Breast epithelium (tissue), 3 donors: ENCODE data around the gene PDE6C.

Source experiments
- POLR2A ChIP-seq: fragments of 450-650 bp; IDR thresholded peaks from one replicate; pipeline ENCODE4 v1.6.1; 2016; ENCODE audit warnings: antibody characterized with exemption, mild to moderate bottlenecking, moderate library complexity
- POLR2AphosphoS5 ChIP-seq, 3 donors: sonication (generic); formaldehyde crosslinking; IDR thresholded peaks; one replicate each; pipeline ENCODE4 v1.6.1; 2017; ENCODE audit warnings: antibody characterized with exemption in 3 of 3
- TF ChIP-seq, protein P1 (sequence below), 3 donors: fragments of 450-650 bp; IDR thresholded peaks; one replicate each; pipeline ENCODE4 v1.5.1; 2016 to 2017; ENCODE audit warnings: antibody characterized with exemption in 3 of 3, mild to moderate bottlenecking in 3 of 3, moderate library complexity in 3 of 3

DNA sequence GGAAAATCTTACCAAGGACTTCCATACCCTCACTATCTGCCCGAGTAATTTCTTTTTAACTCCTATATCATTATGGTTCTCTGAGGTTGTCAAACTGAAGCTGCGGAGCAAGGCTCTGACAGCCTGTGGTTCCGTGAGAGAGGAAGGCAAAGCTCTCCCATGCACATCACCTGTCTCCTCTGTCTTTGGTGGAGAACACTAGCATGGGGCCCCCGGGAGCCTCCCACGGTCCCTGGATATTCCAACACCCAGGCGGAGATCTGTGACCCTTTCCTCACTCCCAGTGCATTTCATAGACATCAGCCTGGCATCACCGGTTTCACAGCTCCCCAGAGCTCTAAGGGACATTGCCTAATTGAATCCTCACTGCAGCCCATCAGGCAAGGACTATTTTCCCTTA, 21.7 kb upstream of the PDE6C start:
- TF ChIP-seq, protein P1, sequence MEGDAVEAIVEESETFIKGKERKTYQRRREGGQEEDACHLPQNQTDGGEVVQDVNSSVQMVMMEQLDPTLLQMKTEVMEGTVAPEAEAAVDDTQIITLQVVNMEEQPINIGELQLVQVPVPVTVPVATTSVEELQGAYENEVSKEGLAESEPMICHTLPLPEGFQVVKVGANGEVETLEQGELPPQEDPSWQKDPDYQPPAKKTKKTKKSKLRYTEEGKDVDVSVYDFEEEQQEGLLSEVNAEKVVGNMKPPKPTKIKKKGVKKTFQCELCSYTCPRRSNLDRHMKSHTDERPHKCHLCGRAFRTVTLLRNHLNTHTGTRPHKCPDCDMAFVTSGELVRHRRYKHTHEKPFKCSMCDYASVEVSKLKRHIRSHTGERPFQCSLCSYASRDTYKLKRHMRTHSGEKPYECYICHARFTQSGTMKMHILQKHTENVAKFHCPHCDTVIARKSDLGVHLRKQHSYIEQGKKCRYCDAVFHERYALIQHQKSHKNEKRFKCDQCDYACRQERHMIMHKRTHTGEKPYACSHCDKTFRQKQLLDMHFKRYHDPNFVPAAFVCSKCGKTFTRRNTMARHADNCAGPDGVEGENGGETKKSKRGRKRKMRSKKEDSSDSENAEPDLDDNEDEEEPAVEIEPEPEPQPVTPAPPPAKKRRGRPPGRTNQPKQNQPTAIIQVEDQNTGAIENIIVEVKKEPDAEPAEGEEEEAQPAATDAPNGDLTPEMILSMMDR (IDR thresholded peaks at IDR 0.05) = no peak
- no peak for TF ChIP-seq POLR2AphosphoS5 (IDR thresholded peaks at IDR 0.05)
- no peak for TF ChIP-seq POLR2A
